GM18511 (cell line): Measurements from ENCODE around the gene KCNK2.

Source experiments
- ATAC-seq: cut with Tn5 transposase; IDR thresholded peaks from one replicate; pipeline ENCODE4 v1.9.1; 2021; ENCODE audit warnings: mild to moderate bottlenecking, moderate library complexity; ENCODE audit not compliant: unreplicated experiment

The KCNK2 gene

DNA sequence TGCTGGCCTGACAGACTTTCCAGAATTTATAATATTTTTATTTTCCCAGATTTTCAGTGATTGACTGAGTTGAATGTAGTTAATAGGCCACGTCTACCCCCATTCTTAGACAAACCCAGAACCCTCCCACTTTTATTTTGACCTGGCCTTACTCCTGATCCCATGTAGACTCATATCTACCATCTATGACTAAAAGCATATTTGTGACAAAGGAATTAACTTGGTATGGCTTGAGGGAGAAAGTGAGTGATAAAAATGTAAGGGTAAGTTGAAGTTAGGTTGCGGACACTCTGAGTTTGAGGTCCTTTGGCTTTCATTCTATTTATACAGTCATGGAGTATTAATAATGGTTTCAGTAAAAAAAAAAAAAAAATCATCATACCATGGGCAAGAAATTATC, 168.4 kb downstream of the KCNK2 start:
- ATAC-seq: no peak

DNA sequence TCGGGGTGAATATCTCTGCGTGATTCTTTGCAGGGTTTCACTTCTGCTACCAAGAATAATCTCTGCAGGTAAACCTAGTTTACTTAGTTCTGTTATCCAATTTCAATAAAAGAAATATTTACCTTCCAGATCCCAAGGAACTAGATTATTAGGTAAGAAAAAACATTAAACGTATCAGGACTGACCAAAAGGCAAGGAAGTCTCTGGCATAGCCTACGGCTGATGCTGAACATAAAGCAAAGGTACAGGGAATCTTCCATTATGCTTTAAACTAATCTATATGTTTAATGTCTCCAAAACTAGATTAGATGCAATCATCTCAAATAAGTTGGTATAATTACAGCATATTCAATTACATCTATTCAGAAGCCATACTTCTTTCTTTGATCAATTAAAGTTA, 168.9 kb downstream of the KCNK2 start:
- ATAC-seq: no peak

DNA sequence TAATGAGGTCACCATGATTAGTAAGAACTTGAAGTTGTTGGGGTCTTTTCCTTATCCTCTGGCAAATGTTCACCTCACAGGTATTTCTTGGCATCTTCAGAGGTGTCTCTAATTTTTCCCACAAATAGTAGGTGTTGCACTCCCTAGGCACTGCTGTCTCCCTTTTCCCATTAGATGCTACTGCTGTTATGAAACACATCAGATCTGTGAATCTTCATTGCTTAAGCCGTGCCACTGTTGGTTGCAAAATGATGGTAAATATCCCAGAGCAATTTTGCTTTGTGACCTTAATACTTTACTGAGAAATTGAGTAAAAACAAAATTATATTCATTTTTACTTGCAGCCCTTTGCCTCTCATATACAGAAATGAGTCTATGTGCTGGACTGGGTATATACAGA, 169.6 kb downstream of the KCNK2 start:
- no peak for ATAC-seq

DNA sequence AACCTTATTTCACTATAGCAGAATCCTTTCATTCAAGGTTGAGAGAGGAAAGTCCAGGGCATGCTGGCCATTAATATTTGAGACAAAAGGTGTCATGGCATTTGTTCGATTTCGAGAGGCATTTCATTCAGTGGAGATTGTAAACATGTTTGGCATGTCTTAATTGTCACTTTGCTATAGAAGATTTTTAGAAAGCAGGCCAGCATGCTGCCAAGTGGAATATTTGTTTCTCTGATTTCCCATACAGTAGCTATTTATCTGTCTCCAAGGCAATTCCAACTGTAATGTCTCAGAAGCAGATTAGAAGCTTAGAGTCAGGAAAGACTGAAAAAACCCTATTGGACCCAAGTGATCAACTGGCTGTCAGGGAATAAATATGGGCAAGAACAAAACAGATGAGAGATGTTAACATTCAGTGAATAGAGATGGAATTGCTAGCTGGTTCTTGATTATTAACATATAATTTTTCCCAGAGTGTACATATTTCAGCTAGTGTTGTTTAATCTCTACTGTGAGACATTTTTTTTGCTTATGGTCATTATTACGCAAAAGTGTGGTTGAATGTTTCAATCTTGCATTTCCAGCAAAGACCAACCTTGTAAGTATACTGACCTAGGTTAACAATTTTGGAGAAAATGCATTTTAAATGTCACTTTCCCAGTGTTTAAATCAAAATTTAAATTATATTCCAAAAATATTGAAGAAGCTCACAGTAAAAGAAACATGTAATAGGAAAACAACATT, 174.6 kb downstream of the KCNK2 start:
- no peak for ATAC-seq

DNA sequence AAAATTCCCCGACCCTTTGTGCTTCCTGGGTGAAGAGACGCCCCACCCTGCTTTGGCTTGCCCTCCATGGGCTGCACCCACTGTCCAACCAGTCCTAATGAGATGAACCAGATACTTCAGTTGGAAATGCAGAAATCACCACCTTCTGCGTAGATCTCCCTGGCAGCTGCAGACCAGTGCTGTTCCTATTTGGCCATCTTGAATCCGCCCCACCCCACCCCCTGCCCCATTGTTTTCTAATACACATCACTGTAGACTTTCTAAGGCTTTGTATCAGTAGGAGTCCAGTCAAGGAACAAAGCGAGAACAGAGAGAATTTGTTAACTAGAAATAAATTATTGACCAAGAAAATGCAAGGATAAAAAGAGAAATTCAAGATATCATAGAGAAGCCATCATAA, 178.2 kb downstream of the KCNK2 start:
- ATAC-seq: no peak

DNA sequence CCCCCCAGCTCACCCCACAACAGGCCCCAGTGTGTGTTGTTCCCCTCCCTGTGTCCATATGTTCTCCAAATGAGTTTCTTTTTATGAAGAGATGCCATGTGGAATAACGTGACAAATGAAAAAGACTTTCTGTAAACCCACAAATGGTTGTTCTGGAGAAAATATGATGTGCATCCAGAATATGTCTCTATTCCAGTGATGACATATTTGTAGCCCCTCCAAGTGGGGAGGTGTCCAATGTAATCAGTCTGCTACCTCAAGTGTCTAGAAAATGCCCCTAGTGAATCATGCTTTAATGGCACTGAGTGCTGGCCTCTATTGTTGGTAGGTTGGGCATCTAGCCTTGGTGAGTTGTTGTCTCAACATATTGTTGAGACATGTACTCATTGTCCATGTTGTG, 179.6 kb downstream of the KCNK2 start:
- ATAC-seq: no peak

DNA sequence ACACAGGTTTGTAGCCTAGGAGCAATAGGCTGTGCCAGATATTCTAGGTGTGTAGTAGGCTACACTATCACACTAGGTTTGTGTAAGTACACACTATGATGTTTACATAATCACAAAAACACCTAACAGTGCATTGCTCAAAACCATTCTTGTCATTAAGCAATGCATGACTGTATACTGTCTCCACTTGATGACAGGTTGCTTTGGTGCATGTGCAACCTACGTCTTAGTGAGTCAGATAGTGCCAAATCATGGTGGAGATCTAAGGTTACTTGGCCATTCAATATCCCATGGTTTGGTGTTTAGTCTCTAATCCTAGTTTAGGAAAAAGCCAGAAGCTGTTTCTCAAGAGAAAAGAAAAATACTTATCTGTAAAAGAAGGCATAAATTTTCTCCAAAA, 181.1 kb downstream of the KCNK2 start:
- ATAC-seq: no peak

DNA sequence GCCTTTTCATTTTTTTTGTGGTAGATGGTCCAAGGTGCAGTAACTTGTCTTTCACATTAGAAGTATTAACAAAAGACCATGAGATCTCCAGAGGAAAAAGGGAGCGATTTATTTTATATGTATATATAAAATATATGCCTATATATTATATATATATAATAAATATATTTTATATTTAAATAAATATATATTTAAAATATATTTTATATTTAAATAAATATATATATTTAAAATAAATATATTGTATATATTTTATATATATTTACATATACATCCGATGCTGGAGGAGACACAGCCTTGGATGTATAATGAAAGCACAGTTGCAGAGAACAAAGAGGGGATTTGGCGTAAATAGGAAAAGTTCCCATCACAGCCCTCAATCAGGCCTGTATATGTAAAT, 182.1 kb downstream of the KCNK2 start:
- no peak for ATAC-seq

DNA sequence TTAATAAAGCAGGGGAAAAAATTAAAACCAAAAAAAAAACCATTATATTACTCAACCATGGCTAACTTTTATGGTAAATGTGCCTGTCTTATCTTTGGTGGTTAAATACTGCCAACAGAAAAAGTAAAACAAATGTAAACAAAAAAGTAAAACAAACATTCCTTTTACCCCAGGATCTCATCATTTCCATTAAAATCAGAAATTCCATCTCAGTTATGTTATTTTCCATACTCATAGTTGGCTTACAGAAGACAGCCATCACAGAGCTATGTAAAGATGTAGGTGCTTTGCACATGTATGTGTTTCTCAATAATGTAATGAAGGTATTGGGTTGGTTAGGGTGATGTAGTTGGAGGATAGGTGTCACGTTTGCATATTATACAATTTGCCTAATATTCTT, 185.0 kb downstream of the KCNK2 start:
- no peak for ATAC-seq

DNA sequence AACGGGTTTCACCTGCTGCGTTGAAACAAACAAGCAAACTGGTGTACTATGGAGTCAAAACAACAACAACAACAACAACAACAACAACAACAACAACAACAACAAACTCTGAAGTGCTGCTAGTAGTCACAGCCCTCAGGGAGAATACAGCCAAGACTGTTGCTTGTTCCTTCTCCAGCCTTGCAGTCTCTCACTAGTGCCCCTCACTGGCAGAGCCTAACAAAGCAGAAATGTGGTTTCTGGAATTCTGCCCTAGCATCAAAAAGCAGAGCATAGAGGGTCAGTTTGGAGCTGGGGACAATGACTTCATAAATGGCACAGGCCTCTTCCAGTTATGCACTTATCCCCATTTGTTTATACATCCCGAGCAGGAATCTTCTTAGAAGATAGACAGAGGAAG, 187.4 kb downstream of the KCNK2 start:
- no peak for ATAC-seq

DNA sequence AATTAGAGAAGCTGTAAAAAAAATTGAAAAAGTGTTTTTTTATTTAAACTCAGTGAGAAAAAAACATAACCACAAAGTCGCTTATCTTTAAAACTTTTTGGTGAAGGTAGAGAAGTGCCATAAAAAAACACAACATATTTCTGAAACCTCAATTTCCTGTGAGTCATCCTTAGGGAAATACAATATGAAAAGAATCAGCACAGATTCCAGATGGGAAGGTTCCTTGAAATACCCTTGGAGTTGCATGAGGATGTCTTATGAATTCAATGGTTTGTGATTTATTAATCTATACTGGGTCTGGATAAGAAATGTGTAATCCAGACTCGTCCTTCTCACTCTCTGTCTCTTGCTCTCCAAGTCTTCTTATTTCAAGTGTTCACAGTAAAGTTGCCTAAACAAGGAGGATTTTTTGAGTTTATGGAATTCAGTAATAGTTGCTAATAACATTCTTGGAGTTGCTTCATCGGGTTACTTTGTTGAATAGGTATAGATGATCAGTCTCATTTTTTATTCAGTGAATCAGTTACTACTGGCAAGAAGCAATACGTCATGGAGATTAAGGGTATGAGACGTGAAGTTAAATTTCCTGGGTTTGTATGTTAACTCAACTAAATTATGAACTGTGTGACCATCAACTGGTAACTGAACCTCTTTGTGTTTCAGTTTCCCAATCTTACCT, 191.4 kb downstream of the KCNK2 start:
- no peak for ATAC-seq

DNA sequence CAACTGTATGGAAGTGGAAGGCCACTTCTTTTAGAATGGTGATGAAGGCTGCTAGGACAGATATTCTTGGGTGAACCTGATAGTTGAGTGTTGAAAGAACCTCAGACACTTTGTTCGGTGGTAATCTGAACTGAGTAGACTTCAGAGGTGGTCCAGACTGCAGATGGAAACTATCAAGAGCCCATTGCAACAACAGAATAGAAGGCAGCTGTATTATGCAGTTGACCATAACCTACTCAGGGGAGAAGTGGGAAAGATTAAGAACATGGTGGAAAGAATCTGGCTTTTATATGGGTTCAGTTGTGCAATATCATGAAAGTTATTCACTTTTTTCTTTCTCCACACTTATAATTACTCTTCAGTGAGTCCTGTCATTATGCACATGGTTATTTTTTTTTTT, 194.0 kb downstream of the KCNK2 start:
- no peak for ATAC-seq

DNA sequence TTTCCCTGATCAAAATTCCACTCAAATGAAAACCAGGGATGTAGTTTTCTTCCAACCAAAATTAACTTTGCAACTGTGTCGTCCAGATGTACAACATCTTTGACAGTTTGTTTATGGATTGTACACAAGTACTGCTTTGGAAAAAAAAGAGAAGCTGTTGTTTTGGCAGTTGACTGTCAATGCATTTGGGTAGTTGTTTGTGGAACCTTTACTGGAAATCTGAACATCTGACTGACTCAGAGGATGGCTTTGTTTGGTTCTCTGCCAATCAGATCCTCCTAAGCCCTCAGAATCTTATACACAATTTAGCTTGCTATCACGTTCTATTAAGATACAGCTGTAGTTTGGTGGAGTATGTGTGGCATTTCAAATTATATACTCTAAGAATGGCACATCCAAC, 195.0 kb downstream of the KCNK2 start:
- ATAC-seq: no peak

DNA sequence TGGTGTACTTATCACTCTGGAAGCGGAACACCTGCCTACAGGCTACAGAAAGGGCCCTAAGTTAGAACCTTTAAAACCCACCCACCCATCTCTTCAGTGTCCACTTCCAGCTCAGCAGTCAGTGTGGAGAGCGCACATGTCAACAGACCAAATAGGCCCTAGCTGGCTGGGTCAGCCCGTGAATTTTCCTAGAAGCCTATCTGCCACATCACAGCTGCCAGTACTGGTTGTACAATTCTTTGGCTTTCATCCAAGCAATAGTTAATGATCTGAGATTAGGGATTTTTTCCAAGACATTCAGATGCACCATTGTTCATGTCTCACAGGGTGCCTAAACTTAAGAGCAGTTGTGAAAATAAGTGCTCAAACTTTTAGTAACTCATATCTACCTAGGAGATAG, 197.1 kb downstream of the KCNK2 start:
- ATAC-seq: no peak

DNA sequence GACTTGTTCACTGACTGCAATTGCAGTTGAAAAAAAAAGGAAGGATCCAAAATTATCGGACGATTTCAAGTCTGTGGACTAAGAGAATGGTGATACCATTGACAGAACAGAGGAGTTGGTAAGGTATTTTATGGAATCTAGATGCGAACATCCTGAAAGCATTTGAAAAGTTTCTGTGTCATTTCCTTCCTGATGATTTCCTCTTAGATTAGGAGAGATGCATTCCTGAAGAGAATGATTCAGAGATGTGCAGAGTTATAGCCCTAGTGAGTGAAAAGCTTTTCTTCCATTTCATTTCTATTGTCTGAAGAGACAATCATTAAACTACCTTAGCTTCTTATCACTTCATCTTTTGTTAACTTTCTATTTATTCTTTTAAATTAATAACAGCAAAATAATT, 200.0 kb downstream of the KCNK2 start:
- ATAC-seq: no peak

DNA sequence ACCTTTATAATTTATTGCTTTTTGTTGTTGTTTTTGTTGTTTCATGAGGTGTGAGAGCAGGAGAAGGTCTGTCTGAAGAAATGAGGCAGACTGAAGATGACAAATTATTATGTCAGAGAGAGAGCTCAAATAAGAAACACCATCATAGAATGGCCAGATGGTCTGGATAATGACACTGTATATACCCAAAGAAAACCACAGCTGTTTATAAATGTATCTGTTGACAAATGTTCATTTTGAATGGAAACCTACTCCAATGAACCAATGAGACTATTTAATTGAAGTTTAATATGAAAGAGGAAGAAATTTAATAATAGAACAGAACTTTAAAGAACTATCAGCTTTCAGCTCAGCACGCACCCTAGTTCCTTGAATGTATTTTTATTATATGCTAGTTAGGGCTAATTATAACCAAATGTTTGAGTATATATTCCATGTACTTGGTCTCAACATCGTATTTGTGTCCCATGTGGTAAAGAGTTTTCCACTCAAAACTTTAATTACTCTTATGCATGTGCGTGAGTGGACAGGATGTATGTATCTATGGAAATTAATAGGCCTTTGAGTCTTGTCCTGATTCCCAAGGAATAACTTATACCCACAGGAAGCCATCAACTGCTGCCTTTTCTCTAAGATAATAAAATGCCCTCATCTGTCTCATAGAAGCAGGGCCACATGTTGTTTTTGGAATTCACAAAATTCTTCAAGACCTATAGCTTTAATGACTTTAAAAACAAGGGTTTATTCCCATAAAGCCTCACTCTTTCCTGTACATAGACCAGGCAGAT, 202.7 kb downstream of the KCNK2 start:
- no peak for ATAC-seq
